ENCODE data around the gene LAMB2.

- no peak for TF ChIP-seq POLR2A (IDR thresholded peaks at IDR 0.05; ENCODE audit: low read depth, low read length)
- no peak for TF ChIP-seq POLR2AphosphoS5 (IDR thresholded peaks at IDR 0.05; ENCODE audit: low read depth, low read length)
- no peak for TF ChIP-seq TAF1 (IDR thresholded peaks at IDR 0.05; ENCODE audit: low read depth, low read length)
- no peak for TF ChIP-seq POU2F2 (IDR thresholded peaks at IDR 0.05; ENCODE audit: low read depth, low read length)
Measured at GRCh38 chr3:49158792-49159191, 25.9 kb upstream of the LAMB2 start.

Data from GM12891 (cell line).